Stimulated activated CD8-positive, alpha-beta memory T cell treated with anti-CD3 and anti-CD28 coated beads, Interleukin-4, amount 100 ng/mL, for 1 hour (primary cell): ENCODE data around the gene MAGI3.
"Not testable (repeated sequence)": the region's sequence is repeated elsewhere in the genome, so short reads cannot be mapped to it uniquely, and the experiment has no call there.

ENCODE experiments used
- DNase-seq, 2 donors: peaks; one replicate each; pipeline ENCODE4 v3.0.0-alpha.2; 2020; ENCODE audit warnings: low read depth in 2 of 2, low spot score in 1 of 2

MAGI3 gene

DNA sequence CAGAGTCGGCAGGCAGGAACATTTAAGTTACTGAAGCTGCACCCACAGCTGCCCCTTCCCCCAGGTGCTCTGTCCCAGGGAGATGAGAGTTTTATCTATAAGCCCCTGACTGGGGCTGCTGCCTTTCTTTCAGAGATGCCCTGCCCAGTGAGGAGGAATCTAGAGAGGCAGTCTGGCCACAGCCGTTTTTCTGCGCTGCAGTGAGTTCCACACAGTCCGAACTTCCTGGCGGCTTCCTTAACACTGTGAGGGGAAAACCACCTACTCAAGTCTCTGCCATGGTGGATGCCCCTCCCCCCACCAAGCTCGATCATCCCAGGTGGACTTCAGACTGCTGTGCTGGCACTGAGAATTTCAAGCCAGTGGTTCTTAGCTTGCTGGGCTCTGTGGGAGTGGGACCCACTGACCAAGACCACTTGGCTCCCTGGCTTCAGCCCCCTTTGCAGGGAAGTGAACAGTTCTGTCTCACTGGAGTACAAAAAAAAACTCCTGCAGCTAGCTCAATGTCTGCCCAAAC lies 185.5 kb downstream of the MAGI3 start:
- DNase-seq, result not testable (repeated sequence)

GRCh38 chr1:113576271-113576670 lies 186.0 kb downstream of the MAGI3 start:
- DNase-seq, result no peak

- DNase-seq, result no peak
These were observed 189.1 kb downstream of the MAGI3 start for GRCh38 chr1:113579256-113580018.

DNA sequence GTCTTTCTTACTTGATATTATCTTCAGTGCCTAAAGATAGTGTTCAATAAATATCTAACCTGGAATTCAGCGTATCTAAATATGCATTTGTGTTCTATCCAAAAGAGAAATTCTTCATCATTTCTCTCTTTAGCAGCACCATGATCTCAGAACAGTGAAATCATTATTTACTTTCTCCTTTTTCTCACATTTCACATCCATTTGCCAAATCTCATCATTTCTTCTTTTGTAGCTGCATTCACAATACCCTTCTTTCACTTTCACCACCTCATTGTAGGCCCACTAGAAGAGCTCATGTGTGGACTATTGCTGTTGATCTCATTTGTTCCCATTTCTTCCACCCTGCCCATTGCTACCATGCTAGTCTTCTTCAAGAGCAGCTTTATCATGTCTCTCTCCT lies 191.0 kb downstream of the MAGI3 start:
- no peak for DNase-seq

DNA sequence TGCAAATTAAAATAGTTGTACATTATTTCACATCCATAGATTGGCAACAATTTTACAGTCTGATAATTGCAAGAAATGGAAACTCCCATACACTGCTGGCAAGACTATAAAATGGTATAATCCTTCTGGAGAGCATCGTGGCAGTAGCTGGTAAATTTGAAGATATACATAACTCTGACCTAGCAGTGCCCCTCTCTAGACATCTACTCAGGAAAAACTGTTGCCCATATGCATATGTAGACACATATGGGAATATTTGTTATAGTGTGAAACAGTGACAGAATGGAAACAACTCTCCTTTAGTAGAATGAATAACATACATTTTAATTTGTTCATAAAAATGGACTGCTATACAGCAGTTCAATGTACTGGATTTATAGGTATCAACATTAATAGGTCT lies 191.8 kb downstream of the MAGI3 start:
- DNase-seq, result no peak

DNA sequence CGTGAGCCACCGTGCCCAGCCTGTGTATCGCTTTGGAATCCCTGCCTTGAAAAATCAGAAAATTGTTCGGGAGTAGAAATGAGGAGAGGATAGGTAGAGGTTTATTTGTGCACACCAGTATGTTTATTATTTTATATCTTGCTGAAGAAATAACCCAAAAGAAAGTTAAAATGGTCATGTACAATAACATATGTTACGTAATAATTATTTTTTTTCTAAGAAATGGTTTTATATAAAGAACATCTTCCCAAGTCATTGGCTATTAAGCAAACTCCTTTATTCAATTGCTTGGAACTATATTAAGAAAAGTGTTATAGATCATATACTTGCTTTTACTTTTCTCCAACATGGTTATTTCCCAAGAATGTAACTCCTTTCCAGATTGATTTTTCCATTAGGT lies 197.2 kb downstream of the MAGI3 start:
- DNase-seq, result no peak

DNA sequence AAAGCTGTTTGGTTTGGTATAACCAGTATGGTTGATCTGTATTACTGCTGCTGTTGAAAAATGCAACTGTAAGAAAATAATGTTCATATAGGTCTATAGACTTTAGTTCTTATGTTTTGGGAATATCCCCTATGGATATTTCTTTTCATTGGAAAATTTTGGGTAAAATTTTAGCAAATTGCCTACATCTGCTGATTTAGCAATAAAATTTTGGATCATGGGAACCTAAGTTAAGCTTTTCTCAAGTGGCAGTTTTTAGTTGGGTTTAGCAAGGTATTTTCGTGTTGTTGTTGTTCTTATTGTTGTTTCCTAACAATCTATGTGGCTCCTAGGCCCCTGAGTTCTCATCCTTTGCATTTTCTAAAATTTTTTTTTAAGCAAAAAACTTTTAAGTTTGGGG lies 201.9 kb downstream of the MAGI3 start:
- DNase-seq, result no peak

DNA sequence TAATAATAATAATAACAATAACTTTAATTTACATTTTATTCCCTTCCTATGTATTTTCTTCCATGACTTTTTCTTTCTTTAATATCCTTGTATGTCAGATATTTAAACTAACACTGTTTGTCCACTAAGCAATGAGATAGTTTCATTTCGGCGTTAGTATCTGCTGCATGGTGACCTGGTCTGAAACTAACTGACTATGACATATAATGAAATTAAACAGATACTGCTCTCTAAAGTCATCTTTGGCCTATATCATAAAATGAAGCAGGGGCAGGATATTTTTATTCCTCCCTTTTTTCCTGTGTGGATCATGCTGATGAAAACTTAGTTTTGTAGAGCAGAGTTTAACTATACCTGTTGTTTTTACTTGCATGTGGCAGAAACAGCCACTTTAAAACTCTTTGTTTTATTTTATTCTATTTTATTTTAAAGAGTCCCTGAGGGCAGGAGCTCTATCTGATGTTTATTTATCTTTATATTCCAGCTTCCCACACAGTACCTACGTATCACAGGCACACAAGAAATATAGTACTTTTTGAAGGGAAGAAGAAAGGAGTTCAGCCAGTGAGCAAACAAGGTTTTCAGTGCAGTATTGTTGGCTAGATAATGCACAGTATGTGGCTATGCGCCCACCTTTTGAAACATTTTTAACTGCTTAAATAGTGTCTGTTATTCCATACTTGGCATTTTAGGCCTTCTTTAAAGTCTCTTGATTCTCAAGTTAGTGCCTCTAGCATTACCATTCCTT lies 203.4 kb downstream of the MAGI3 start:
- DNase-seq, result no peak

GRCh38 chr1:113604466-113604865 lies 214.2 kb downstream of the MAGI3 start:
- DNase-seq, result not testable (repeated sequence)

GRCh38 chr1:113605146-113605545 lies 214.8 kb downstream of the MAGI3 start:
- DNase-seq, result no peak

GRCh38 chr1:113608399-113608798 lies 218.1 kb downstream of the MAGI3 start:
- DNase-seq, result no peak

- DNase-seq, result no peak
These were observed 220.1 kb downstream of the MAGI3 start for GRCh38 chr1:113610372-113610771.

DNA sequence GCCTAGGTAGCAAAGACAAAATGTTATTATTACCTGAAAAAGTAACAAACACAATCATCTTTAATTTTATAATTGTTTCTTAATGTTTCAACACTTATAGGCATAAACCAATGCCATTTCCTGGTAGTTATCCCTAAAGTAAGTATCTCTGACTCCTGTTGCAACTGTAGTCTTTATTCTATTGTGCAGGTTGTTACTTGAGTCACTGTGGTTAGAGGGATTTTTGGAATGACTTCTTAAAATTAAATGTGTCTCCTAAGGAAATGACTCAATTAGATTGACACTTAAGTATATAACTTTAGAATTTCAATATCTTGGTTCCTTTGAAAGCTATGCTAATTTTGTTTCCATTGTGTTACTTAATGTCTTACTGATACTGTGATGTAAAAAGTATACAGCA lies 225.1 kb downstream of the MAGI3 start:
- no peak for DNase-seq

- no peak for DNase-seq
These were observed 225.8 kb downstream of the MAGI3 start for GRCh38 chr1:113616156-113616555.

GRCh38 chr1:113617438-113618141 lies 227.3 kb downstream of the MAGI3 start:
- DNase-seq, result no peak

GRCh38 chr1:113628997-113629396 lies 238.7 kb downstream of the MAGI3 start:
- DNase-seq, result no peak

DNA sequence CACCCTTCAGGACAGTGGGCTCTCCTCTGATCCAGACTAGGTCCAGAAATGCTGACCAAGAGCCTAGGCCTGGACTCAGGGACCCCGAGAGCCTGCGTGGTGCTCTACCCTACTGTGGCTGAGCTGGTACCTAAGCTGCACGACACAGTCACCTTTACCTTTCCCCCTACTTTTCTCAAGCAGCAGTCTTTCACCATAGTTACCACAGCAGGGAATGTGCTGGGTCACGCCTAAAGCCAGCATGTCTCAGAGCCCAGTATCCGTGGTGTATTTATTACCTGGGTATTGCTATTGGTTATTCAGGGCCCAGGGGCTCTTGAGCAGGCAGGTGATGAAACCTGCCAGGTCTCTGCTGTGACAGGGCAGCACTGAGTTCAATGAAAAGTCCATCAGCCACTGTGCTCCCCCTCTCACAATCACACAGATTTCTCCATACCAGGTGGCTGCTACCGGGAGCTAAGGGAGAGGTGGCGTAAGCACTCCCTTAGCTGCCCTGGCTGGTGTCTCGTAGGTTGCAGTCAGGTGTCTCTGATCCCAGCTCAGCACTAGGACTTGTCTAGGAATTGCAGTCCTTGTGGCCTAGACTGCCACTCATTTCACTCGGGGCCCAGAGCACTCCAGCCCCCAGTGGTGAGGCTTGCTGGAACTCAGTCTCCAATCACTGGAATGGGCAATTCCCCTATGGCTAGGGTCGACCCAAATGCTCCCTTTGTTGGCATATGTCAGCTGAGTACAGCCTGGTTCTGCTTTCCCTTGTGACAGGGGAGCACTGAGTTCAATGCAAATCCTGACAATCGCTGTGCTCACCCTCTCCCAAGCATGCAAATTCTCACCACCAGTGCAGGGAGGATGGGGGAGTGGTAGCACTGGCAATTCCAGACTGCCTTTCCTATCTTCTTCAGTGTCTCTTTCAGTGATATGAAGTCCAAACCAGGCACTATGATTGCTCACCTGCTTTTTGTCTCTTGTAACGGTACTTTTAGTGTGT lies 240.3 kb downstream of the MAGI3 start:
- DNase-seq, result no peak

DNA sequence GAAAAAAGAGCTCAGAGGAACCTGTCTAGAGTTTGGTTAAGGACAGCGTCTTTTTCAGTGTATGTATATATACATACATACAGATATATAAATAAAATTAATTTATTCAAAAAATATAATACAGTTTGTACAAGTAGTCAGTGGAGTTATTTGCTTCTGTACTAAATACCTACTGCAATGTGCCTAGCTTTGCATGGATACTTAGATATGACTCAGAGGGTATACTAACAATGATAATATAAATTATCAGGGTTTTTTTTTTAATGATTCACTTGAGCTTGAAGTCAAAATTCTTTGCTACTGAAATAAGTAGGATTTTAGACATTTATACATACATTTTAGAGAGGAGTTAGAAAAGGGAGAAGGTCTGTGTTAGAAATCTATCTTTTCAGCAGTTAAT lies 251.1 kb downstream of the MAGI3 start:
- no peak for DNase-seq

GRCh38 chr1:113647164-113647563 lies 256.8 kb downstream of the MAGI3 start:
- no peak for DNase-seq

GRCh38 chr1:113648478-113648877 lies 258.2 kb downstream of the MAGI3 start:
- no peak for DNase-seq

DNA sequence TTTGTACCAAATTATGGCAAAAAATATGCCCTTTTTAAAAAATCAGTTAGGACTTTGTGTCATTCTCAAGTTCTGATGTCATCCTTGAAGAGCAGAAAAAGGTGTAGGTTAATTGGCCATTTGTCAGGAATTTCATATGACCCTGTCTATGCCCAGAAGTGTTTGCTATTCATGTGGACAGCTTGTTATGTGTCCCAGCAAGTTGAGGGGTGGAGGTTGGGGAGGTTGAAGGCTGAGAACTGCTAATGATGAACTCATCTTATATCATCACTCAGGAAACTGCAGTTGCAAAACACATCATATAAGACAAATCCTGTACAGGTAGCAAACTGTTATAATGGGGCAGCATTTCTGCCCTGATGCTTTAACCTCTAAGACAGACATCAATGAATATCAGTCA lies 262.5 kb downstream of the MAGI3 start:
- DNase-seq, result no peak
